Mesenchymal stem cell (in vitro differentiated cells and primary cell): ENCODE data around the gene MYH9.
A peak's percentile ranks its signal among the peaks of the same experiment; 100 is the strongest.
"Not testable (repeated sequence)": the region's sequence is repeated elsewhere in the genome, so short reads cannot be mapped to it uniquely, and the experiment has no call there.

ENCODE experiments used
- DNase-seq: peaks from one replicate; pipeline ENCODE4 v3.0.0-alpha.2; 2013
- H2AFZ ChIP-seq: one replicate; pipeline ENCODE4 v1.6.1; 2013; ENCODE audit warnings: low read depth, mild to moderate bottlenecking, control low read depth, inconsistent platforms, low read length, moderate library complexity
- H2AK5ac ChIP-seq: 2 replicates; pipeline ENCODE4 v1.6.1; 2013; ENCODE audit warnings: low read length, moderate library complexity, mild to moderate bottlenecking, inconsistent platforms; ENCODE audit not compliant: severe bottlenecking
- H2BK120ac ChIP-seq: one replicate; pipeline ENCODE4 v1.6.1; 2013; ENCODE audit warnings: low read depth, mild to moderate bottlenecking, inconsistent platforms, low read length, moderate library complexity
- H2BK12ac ChIP-seq, 2 experiments: one replicate each; pipeline ENCODE4 v1.6.1; 2013; ENCODE audit warnings: inconsistent platforms in 2 of 2, low read length in 2 of 2, mild to moderate bottlenecking in 2 of 2, moderate library complexity in 2 of 2, control low read depth in 1 of 2
- H2BK15ac ChIP-seq: one replicate; pipeline ENCODE4 v1.6.1; 2013; ENCODE audit warnings: mild to moderate bottlenecking, low read depth, inconsistent platforms; ENCODE audit not compliant: poor library complexity, severe bottlenecking
- H2BK5ac ChIP-seq: 2 replicates; pipeline ENCODE4 v1.6.1; 2013; ENCODE audit warnings: low read depth, mild to moderate bottlenecking, low read length, control low read depth, inconsistent platforms; ENCODE audit not compliant: poor library complexity, severe bottlenecking
- H3K14ac ChIP-seq, 2 experiments: one replicate each; pipeline ENCODE4 v1.6.1; 2013; ENCODE audit warnings: inconsistent platforms in 2 of 2, low read length in 2 of 2, control low read depth in 1 of 2, mild to moderate bottlenecking in 1 of 2, moderate library complexity in 1 of 2
- H3K18ac ChIP-seq, 2 experiments: one replicate each; pipeline ENCODE4 v1.6.1; 2013; ENCODE audit warnings: inconsistent platforms in 2 of 2, low read length in 2 of 2, control low read depth in 1 of 2, low read depth in 1 of 2, mild to moderate bottlenecking in 1 of 2
- H3K23ac ChIP-seq, 2 experiments: one replicate each; pipeline ENCODE4 v1.6.1; 2013; ENCODE audit warnings: inconsistent platforms in 2 of 2, low read length in 2 of 2, mild to moderate bottlenecking in 2 of 2, moderate library complexity in 2 of 2, control low read depth in 1 of 2
- H3K27ac ChIP-seq: 2 replicates; pipeline ENCODE4 v1.5.1; 2013; ENCODE audit warnings: mild to moderate bottlenecking, moderate library complexity, low read length, control low read depth, inconsistent platforms; ENCODE audit not compliant: poor library complexity, severe bottlenecking
- H3K27me3 ChIP-seq, 2 experiments: 2 replicates each; pipeline versions ENCODE4 v1.6.1 to v1.7.0; 2013; ENCODE audit warnings: low read length in 2 of 2, mild to moderate bottlenecking in 2 of 2, moderate library complexity in 2 of 2, control low read depth in 1 of 2, inconsistent platforms in 1 of 2; ENCODE audit not compliant: control insufficient read depth in 1 of 2, insufficient read depth in 1 of 2
- H3K36me3 ChIP-seq, 2 experiments: 2 replicates each; pipeline versions ENCODE4 v1.6.1 to v1.7.0; 2013; ENCODE audit warnings: low read length in 2 of 2, control low read depth in 1 of 2, inconsistent platforms in 1 of 2, low read depth in 1 of 2, mild to moderate bottlenecking in 1 of 2; ENCODE audit not compliant: insufficient read depth in 2 of 2, control insufficient read depth in 1 of 2
- H3K4ac ChIP-seq, 2 experiments: one replicate each; pipeline ENCODE4 v1.6.1; 2013; ENCODE audit warnings: inconsistent platforms in 2 of 2, low read length in 2 of 2, mild to moderate bottlenecking in 2 of 2, moderate library complexity in 2 of 2, control low read depth in 1 of 2, low read depth in 1 of 2
- H3K4me1 ChIP-seq: 2 replicates; pipeline ENCODE4 v1.6.1; 2013; ENCODE audit warnings: low read depth, low read length, control low read depth; ENCODE audit not compliant: control insufficient read depth, insufficient read depth
- H3K4me2 ChIP-seq: 2 replicates; pipeline ENCODE4 v1.6.1; 2013; ENCODE audit warnings: low read length, mild to moderate bottlenecking, inconsistent platforms; ENCODE audit not compliant: poor library complexity, severe bottlenecking
- H3K4me3 ChIP-seq, 2 experiments: 2 replicates each; pipeline versions ENCODE4 v1.5.1 to v1.7.0; 2013; ENCODE audit warnings: low read length in 2 of 2, mild to moderate bottlenecking in 2 of 2, control low read depth in 1 of 2, low read depth in 1 of 2; ENCODE audit not compliant: insufficient read depth in 1 of 2
- H3K79me1 ChIP-seq: replicated peaks from 2 replicates; pipeline ENCODE4 v1.6.1; 2013; ENCODE audit warnings: mild to moderate bottlenecking, control low read depth, low read length, inconsistent platforms; ENCODE audit not compliant: poor library complexity, severe bottlenecking
- H3K9ac ChIP-seq: 2 replicates; pipeline ENCODE4 v1.7.0; 2013; ENCODE audit warnings: mild to moderate bottlenecking, low read length, moderate library complexity
- H3K9me3 ChIP-seq: 2 replicates; pipeline ENCODE4 v1.7.0; 2013; ENCODE audit warnings: mild to moderate bottlenecking, low read length; ENCODE audit not compliant: control insufficient read depth
- H4K8ac ChIP-seq: one replicate; pipeline ENCODE4 v1.6.1; 2013; ENCODE audit warnings: inconsistent platforms, mild to moderate bottlenecking, low read length, moderate library complexity
- H4K91ac ChIP-seq: one replicate; pipeline ENCODE4 v1.6.1; 2013; ENCODE audit warnings: mild to moderate bottlenecking, low read length, inconsistent platforms
- WGBS: methylation state at CpG from one replicate; pipeline ENCODE4 v1.1.7; 2013; ENCODE audit warnings: mixed read lengths; 5-methylcytosine and 5-hydroxymethylcytosine counted together

Gene MYH9

DNA sequence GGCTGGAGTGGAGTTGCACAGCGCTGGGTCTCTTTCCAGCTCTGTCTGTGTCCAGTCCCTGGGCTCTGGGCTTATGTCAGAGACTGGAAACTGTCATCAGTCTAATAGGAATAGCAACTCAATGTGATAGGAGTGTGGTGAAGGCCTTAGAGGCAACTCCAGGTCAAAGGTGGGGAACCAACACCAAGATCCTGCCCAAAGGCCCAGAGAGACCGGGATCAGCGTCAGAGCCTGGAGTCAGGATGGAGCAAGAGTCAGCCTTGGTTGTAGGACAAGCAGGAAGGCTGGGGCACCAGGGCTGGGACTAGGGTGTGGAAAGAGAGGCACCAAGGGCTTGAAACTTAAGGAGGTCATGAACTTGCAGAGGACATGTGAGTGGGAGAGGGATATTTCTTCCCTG is 125.5 kb downstream of the MYH9 start:
- not testable (repeated sequence) for H3K27ac ChIP-seq, H2BK5ac ChIP-seq, H2AK5ac ChIP-seq, H2BK12ac ChIP-seq, H3K4ac ChIP-seq, H3K4me2 ChIP-seq, H3K9me3 ChIP-seq, H3K14ac ChIP-seq, H3K4me3 ChIP-seq, DNase-seq, H3K9ac ChIP-seq, H4K91ac ChIP-seq, H2BK120ac ChIP-seq, H3K23ac ChIP-seq, H3K27me3 ChIP-seq, H2AFZ ChIP-seq, H2BK15ac ChIP-seq, H3K79me1 ChIP-seq, H3K18ac ChIP-seq, H4K8ac ChIP-seq
- WGBS = 94% methylated on average over 3 of the region's 3 CpGs
- peaks cover 33 to 58% of the 10 kb centered on the region in 2 experiments for H3K36me3 ChIP-seq
- H3K4me1 ChIP-seq = peaks cover 12% of the 10 kb centered on the region

DNA sequence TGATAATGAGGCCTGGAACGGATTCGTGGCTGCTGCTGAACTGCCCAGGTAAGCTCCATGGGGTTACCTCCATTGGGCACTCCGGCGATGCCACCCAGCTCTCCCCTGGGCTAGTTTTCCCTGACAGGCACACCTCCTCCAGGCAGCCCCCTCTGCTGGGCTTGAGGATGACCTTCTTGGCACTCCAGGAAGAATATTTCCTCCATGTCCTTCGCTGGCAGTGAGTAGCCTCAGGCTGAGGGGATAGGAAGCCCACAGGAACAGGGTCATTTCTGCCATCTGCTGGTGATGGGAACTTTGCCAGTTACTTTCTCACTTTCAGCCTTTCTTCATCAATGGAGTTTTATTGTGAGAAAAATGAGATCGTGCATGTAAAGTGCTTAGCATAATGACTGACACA is 126.1 kb downstream of the MYH9 start:
- not testable (repeated sequence) for H3K79me1 ChIP-seq, H3K18ac ChIP-seq, H3K23ac ChIP-seq, H3K27me3 ChIP-seq, H2AFZ ChIP-seq, H2BK15ac ChIP-seq, H2BK120ac ChIP-seq, H3K4me3 ChIP-seq, H2BK12ac ChIP-seq, DNase-seq, H3K9ac ChIP-seq, H4K91ac ChIP-seq, H3K4me2 ChIP-seq, H3K14ac ChIP-seq, H4K8ac ChIP-seq, H3K4ac ChIP-seq, H3K9me3 ChIP-seq, H2AK5ac ChIP-seq, H2BK5ac ChIP-seq, H3K27ac ChIP-seq
- WGBS = 83% methylated on average over 6 of the region's 6 CpGs
- H3K4me1 ChIP-seq = peaks cover 12% of the 10 kb centered on the region
- H3K36me3 ChIP-seq = peaks cover 34 to 60% of the 10 kb centered on the region in 2 experiments

DNA sequence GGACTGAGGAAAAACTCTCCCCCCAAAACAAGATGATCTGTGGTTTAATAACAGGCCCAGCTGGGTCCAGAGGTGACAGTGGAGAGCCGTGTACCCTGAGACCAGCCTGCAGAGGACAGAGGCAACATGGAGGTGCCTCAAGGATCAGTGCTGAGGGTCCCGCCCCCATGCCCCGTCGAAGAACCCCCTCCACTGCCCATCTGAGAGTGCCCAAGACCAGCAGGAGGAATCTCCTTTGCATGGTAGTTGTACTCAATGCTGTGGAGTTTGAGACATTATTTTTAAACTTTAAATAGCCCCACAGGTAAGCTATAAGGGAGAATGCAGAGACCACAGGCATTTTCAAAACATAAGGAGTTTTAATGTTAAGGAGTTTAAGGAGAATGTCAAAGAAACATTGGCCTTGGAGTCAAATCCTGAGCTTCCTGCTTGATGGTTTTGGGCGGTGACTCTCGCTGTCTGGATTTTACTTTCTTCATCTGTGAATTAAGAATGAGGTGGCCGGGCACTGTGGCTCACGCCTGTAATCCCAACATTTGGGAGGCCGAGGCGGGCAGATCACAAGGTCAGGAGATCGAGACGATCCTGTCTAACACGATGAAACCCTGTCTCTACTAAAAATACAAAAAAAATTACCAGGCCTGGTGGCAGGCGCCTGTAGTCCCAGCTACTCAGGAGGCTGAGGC is 128.0 kb downstream of the MYH9 start:
- H4K8ac ChIP-seq = peak overlapping the region; percentile 90
- H3K4ac ChIP-seq = no peak overlapping the region
- DNase-seq = no peak
- peak overlapping the region; percentile 75 for H4K91ac ChIP-seq
- no peak overlapping the region for H3K27ac ChIP-seq
- no peak overlapping the region for H3K4me2 ChIP-seq
- peak overlapping the region; percentile 69 for H2BK15ac ChIP-seq
- 80% methylated on average over 12 of the region's 14 CpGs for WGBS
- peak overlapping the region; percentile 65 for H2AK5ac ChIP-seq
- no peak overlapping the region for H2BK120ac ChIP-seq
- no peak overlapping the region for H3K4me3 ChIP-seq
- peak overlapping the region; percentile 75 for H3K18ac ChIP-seq
- H2AFZ ChIP-seq = peak overlapping the region; percentile 46
- no peaks in the 10 kb centered on the region for H3K9me3 ChIP-seq
- no peaks in the 10 kb centered on the region for H3K27me3 ChIP-seq
- peak overlapping the region in 1 of 2 experiments; percentile 9 for H3K23ac ChIP-seq
- H3K36me3 ChIP-seq = peaks cover 20 to 49% of the 10 kb centered on the region in 2 experiments
- peaks cover 16% of the 10 kb centered on the region for H3K4me1 ChIP-seq
- no peak overlapping the region for H3K14ac ChIP-seq
- H2BK12ac ChIP-seq = peak overlapping the region in 1 of 2 experiments; percentile 40
- H3K79me1 ChIP-seq = peaks cover 7% of the 10 kb centered on the region
- H2BK5ac ChIP-seq = no peak overlapping the region
- peak overlapping the region; percentile 46 for H3K9ac ChIP-seq

DNA sequence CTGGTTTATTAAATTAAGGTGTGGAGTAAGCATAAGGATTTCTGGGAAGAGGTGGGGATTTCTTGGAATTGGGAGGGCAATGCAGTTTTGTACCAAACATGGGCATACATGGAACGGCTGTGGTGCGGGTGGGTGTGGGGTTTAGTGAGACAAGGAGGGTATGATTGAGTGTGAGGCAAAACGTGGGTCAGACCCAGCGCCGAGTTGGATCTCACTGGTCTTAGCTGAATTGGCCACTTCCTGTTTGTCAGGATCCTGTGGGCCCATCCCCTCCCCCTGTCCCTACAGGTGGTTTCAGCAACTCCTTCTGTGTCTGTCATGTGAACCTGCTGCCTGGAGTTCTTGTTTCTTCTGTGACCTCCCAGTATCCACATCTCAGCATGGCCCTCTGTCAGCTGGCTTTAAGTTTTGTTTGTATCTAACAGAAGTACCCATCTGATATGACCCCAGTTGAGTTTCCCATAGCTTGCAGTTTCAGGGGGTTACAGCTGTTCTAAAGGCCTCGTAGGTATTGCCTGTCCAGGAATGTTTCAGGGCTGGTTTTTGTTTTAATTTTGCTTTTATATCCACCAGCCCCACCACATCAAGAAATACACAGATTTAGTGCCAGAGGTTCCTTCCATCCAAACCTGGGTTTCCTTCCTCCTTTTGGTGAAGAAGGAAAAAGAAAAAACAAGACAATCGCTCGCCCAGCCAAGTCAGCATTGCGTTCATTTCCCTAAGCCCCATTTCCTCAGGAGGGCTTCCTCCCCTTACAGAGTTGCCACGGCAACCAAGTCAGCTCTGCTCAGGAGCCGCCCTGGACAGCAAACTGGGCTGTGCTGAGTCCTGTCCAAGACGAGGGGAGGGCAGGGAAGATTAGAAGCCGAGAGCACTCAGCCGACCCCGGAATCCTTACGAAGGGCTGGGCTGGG is 128.8 kb downstream of the MYH9 start:
- Histone ChIP-seq H3K9ac (peak overlapping the region; percentile 46), H2BK5ac (no peak overlapping the region), H4K8ac (peak overlapping the region; percentile 90), H3K36me3 (peaks cover 19 to 45% of the 10 kb centered on the region in 2 experiments), H2BK12ac (no peak overlapping the region), H3K4me2 (no peak overlapping the region), H3K4me1 (peaks cover 19% of the 10 kb centered on the region), H3K27me3 (no peaks in the 10 kb centered on the region), H3K9me3 (no peaks in the 10 kb centered on the region), H3K18ac (peak overlapping the region; percentile 75), H3K4me3 (no peak overlapping the region), H3K27ac (no peak overlapping the region), H2BK120ac (no peak overlapping the region), H2AFZ (peak overlapping the region; percentile 46), H2AK5ac (peak overlapping the region; percentile 65), H4K91ac (peak overlapping the region; percentile 75), H3K23ac (peak overlapping the region in 1 of 2 experiments; percentile 9), H3K4ac (no peak overlapping the region), H3K14ac (no peak overlapping the region), H3K79me1 (peaks cover 7% of the 10 kb centered on the region), H2BK15ac (peak overlapping the region; percentile 69)
- WGBS = 28% methylated on average over 14 of the region's 16 CpGs
- peak; percentile 61 for DNase-seq
